GM12875 (cell line): Measurements from ENCODE around the gene FOXK1.
A peak's percentile ranks its signal among the peaks of the same experiment; 100 is the strongest.
"Not testable (repeated sequence)": the region's sequence is repeated elsewhere in the genome, so short reads cannot be mapped to it uniquely, and the experiment has no call there.

ENCODE experiments used
- H3K4me3 ChIP-seq: one replicate; pipeline ENCODE4 v1.5.1; 2011; ENCODE audit warnings: low read depth, low read length, control low read depth
- TF ChIP-seq, protein P1 (sequence below): IDR thresholded peaks from 2 replicates; pipeline ENCODE4 v1.5.1; 2011; ENCODE audit warnings: low read depth, mild to moderate bottlenecking, control low read depth, inconsistent platforms, low read length, moderate library complexity, borderline replicate concordance; ENCODE audit not compliant: insufficient read depth

The FOXK1 gene

GRCh38 chr7:4642468-4643203, 39.5 kb upstream of the FOXK1 start:
- H3K4me3 ChIP-seq: peak overlapping the region; percentile 70
- TF ChIP-seq, protein P1, sequence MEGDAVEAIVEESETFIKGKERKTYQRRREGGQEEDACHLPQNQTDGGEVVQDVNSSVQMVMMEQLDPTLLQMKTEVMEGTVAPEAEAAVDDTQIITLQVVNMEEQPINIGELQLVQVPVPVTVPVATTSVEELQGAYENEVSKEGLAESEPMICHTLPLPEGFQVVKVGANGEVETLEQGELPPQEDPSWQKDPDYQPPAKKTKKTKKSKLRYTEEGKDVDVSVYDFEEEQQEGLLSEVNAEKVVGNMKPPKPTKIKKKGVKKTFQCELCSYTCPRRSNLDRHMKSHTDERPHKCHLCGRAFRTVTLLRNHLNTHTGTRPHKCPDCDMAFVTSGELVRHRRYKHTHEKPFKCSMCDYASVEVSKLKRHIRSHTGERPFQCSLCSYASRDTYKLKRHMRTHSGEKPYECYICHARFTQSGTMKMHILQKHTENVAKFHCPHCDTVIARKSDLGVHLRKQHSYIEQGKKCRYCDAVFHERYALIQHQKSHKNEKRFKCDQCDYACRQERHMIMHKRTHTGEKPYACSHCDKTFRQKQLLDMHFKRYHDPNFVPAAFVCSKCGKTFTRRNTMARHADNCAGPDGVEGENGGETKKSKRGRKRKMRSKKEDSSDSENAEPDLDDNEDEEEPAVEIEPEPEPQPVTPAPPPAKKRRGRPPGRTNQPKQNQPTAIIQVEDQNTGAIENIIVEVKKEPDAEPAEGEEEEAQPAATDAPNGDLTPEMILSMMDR: no peak

GRCh38 chr7:4643204-4643471, 39.0 kb upstream of the FOXK1 start:
- not testable (repeated sequence) for H3K4me3 ChIP-seq

- H3K4me3 ChIP-seq: no peak overlapping the region
- TF ChIP-seq, protein P1: no peak
These were observed 36.8 kb upstream of the FOXK1 start for GRCh38 chr7:4645246-4645645.

- H3K4me3 ChIP-seq: no peak overlapping the region
- TF ChIP-seq, protein P1: no peak
These were observed 34.0 kb upstream of the FOXK1 start for GRCh38 chr7:4648111-4648510.

DNA sequence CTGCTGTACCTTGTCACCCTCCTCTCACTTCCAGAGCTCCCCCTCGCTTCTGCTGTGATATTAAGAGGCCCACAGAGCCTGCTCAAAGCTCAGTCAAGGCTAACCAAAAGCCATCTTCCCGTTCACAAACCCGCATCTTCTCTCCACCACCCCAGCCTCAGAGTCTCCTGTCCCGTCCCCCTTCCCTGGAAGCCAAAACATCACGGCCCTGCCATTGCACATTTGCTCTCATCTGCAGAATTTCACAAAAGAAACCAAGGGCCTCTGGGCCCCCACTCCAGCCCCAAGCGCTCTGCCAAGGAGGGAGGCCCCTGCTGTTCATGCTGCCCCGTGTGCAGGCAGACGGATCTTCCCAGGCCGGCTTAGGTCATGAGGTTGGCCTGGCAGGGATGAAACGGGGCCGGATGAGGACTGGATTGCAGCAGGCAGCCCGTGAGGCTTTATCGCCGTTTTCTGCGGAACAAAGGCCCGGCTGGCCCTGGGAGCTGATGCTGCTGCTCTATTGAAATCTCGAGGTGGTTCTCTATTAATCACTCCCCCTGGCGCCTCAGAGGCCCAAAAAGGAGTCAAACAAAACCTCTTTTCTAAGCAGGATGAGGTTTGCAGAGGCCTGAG, 31.6 kb upstream of the FOXK1 start:
- H3K4me3 ChIP-seq: no peak overlapping the region

GRCh38 chr7:4653771-4654170, 28.3 kb upstream of the FOXK1 start:
- no peak overlapping the region for H3K4me3 ChIP-seq

More for the DNA sequence above, 31.6 kb upstream of the FOXK1 start:
- TF ChIP-seq, protein P1: no peak

DNA sequence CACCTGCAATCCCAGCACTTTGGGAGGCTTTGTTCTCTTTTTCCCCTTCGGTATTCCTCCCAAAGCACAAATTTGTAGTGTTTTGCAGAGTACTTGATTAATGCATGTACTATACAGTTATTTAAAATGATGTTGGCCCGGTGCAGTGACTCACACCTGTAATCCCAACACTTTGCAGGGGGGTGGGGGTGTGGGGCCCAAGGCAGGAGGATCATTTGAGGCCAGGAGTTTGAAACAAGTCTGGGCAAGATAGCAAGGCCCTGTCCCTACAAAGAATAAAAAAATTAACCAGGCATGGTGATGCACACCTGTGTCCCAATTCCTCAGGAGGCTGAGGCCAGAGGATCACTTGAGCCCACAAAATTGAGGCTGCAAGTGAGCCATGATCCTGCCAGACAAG, 26.8 kb upstream of the FOXK1 start:
- no peak overlapping the region for H3K4me3 ChIP-seq
- TF ChIP-seq, protein P1: no peak

More at GRCh38 chr7:4653771-4654170, 28.3 kb upstream of the FOXK1 start:
- TF ChIP-seq, protein P1: no peak

DNA sequence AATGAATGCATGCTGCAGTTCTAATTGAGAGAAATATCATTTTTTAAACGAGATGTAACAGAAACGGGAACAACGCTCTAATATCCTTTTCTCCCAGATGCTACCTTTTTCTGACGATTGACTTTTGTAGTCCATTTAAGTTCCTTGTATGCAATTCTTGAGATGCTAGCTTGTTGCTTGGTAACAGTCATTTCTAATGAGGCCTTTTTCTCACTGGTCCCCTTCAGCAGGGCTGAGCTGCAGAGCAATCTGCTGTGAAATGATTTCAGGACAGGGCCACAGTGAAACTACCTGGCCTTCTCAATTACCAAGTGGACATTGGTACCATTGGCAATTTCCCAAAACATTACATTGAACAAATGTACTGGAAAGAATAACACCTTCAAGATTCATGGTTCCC, 26.2 kb upstream of the FOXK1 start:
- H3K4me3 ChIP-seq: no peak overlapping the region
- TF ChIP-seq, protein P1: no peak
